Psoas muscle (tissue), 8 donors: ENCODE data around the gene WNT7B. TPM values are rescaled to one million over a fixed set of nuclear protein-coding genes. Genes with fewer than 3 reads are reported as not detected.

Experiments
- ATAC-seq, 4 donors: fragments of 200-7000 bp; cut with Tn5 transposase; one replicate each; pipeline ENCODE4 v1.9.1; 2020; ENCODE audit warnings: moderate library complexity in 3 of 4, mild to moderate bottlenecking in 2 of 4
- DNase-seq, 2 donors: peaks; one replicate each; pipeline ENCODE4 v3.0.0-alpha.2; 2020
- H3K27ac ChIP-seq: fragments of 200-600 bp; one replicate; pipeline ENCODE4 v1.8.0; 2022
- H3K27me3 ChIP-seq, 3 donors: fragments of 200-600 bp in 1 of 3; one replicate each; pipeline versions ENCODE4 v1.6.1 to v1.8.0; 2013 to 2022; ENCODE audit warnings: low read length in 2 of 3, mild to moderate bottlenecking in 2 of 3, moderate library complexity in 1 of 3; ENCODE audit not compliant: insufficient read depth in 3 of 3
- H3K36me3 ChIP-seq, 2 donors: fragments of 200-600 bp in 1 of 2; one replicate each; pipeline versions ENCODE4 v1.6.1 to v1.8.0; 2013 to 2022; ENCODE audit warnings: low read depth in 1 of 2, mild to moderate bottlenecking in 1 of 2, moderate library complexity in 1 of 2; ENCODE audit not compliant: insufficient read depth in 1 of 2
- H3K4me1 ChIP-seq: fragments of 200-600 bp; one replicate; pipeline ENCODE4 v1.8.0; 2022
- H3K4me3 ChIP-seq: fragments of 200-600 bp; one replicate; pipeline ENCODE4 v1.8.0; 2022; ENCODE audit warnings: mild to moderate bottlenecking
- H3K9me3 ChIP-seq: fragments of 200-600 bp; one replicate; pipeline ENCODE4 v1.8.0; 2022
- CTCF ChIP-seq: fragments of 200-600 bp; IDR thresholded peaks from one replicate; pipeline ENCODE4 v1.8.0; 2022; ENCODE audit warnings: antibody characterized with exemption
- WGBS, 3 donors: extraction: QIAGEN DNeasy Blood & Tissue Kit; methylation state at CpG; one replicate each; pipeline versions ENCODE4 v1.1.6 to v1.1.7; 2013; 5-methylcytosine and 5-hydroxymethylcytosine counted together
- intact Hi-C, 2 donors: fragments of 100-400 bp; cut with DNase I; formaldehyde crosslinking; loops; one replicate each; pipeline versions ENCODE4 v1.11.0 to v1.14.2; 2022
- polyA plus RNA-seq, 3 donors: library from polyadenylated mRNA; stranded (reverse); fragments of 200-250 nt; gene quantifications; one replicate each; pipeline ENCODE4 v1.2.3, GENCODE V29; 2013
- total RNA-seq, 4 donors: library from RNA; stranded (reverse); fragmentation: NEBNext Ultra II Directional in 2 of 4; extraction: Animal tissue kit (Norgen Biotek cat#: 25700) in 2 of 4; gene quantifications; one replicate each; pipeline versions ENCODE4 v1.2.1 to v1.2.4, GENCODE V29; 2021 to 2023
- donor health status: healthy with polysubstance abuse.
- donor health status: DM: no; HTN: no; CAD: no; lungs with moderate emphysema.
- donor health status: Bipolar disorder and iron deficiency.
- donor health status: healthy.
- donor health status: DM: yes; HTN: yes; CAD: no.
- donor health status: DM: no; HTN: no; CAD: no.
- donor health status: DM: no; HTN: no; CAD: no.
- donor health status: DM: yes; HTN: yes; CAD: no.

Gene WNT7B
- total and polyA plus RNA-seq, 7 donors = 0.05 TPM; not detected in 6

GRCh38 chr22:45897736-45898135 lies 79.2 kb downstream of the WNT7B start:
- ATAC-seq = no peak
- intact Hi-C loops = no loop called here
- H3K9me3 ChIP-seq = no peaks in the 10 kb centered on the region
- TF ChIP-seq CTCF = no peak
- H3K4me1 ChIP-seq = no peaks in the 10 kb centered on the region
- H3K27me3 ChIP-seq = peaks cover 0 to 48% (median 10%) of the 10 kb centered on the region in 3 donors
- H3K36me3 ChIP-seq = no peaks in the 10 kb centered on the region
- 84 to 91% (median 88%) methylated on average over 6 of the region's 6 CpGs for WGBS, 3 donors
- DNase-seq = peak in 1 of 2 donors; percentile 2
- no peak overlapping the region for H3K27ac ChIP-seq
- no peak overlapping the region for H3K4me3 ChIP-seq

- Histone ChIP-seq H3K27me3 (peaks cover 0 to 48% (median 10%) of the 10 kb centered on the region in 3 donors), H3K9me3 (no peaks in the 10 kb centered on the region), H3K36me3 (no peaks in the 10 kb centered on the region), H3K27ac (no peak overlapping the region), H3K4me1 (no peaks in the 10 kb centered on the region), H3K4me3 (no peak overlapping the region)
- TF ChIP-seq CTCF = no peak
- ATAC-seq (no peak), DNase-seq (peak; percentile 6 to 23)
- intact Hi-C loops = no loop called here
- 48 to 60% (median 54%) methylated on average over 5 of the region's 5 CpGs for WGBS, 3 donors
These were observed 79.9 kb downstream of the WNT7B start for GRCh38 chr22:45896964-45897538.

- DNase-seq (peak; percentile 4 to 36), ATAC-seq (no peak)
- Histone ChIP-seq H3K9me3 (no peaks in the 10 kb centered on the region), H3K4me1 (no peaks in the 10 kb centered on the region), H3K4me3 (no peak overlapping the region), H3K27ac (no peak overlapping the region), H3K36me3 (no peaks in the 10 kb centered on the region), H3K27me3 (peaks cover 0 to 52% (median 10%) of the 10 kb centered on the region in 3 donors)
- TF ChIP-seq CTCF = no peak
- intact Hi-C loops = no loop called here
- 46 to 51% (median 47%) methylated on average over 20 of the region's 20 CpGs for WGBS, 3 donors
These were observed 80.6 kb downstream of the WNT7B start for GRCh38 chr22:45896153-45896951.

GRCh38 chr22:45895436-45896152 lies 81.4 kb downstream of the WNT7B start:
- Histone ChIP-seq H3K27me3 (peaks cover 0 to 55% (median 10%) of the 10 kb centered on the region in 3 donors), H3K4me1 (no peaks in the 10 kb centered on the region), H3K4me3 (no peak overlapping the region), H3K27ac (no peak overlapping the region), H3K9me3 (no peaks in the 10 kb centered on the region), H3K36me3 (no peaks in the 10 kb centered on the region)
- no peak for ATAC-seq
- 87 to 89% (median 87%) methylated on average over 17 of the region's 17 CpGs for WGBS, 3 donors
- intact Hi-C loops = no loop called here
- peak; percentile 4 to 38 for DNase-seq
- no peak for TF ChIP-seq CTCF
